Psoas muscle (tissue), 8 donors: Measurements from ENCODE around the gene ZNF70. TPM values are rescaled to one million over a fixed set of nuclear protein-coding genes. Genes with fewer than 3 reads are reported as not detected.

Experiments used
- ATAC-seq, 4 donors: fragments of 200-7000 bp; cut with Tn5 transposase; one replicate each; pipeline ENCODE4 v1.9.1; 2020; ENCODE audit warnings: moderate library complexity in 3 of 4, mild to moderate bottlenecking in 2 of 4
- DNase-seq, 2 donors: peaks; one replicate each; pipeline ENCODE4 v3.0.0-alpha.2; 2020
- H3K27ac ChIP-seq: fragments of 200-600 bp; one replicate; pipeline ENCODE4 v1.8.0; 2022
- H3K27me3 ChIP-seq, 3 donors: fragments of 200-600 bp in 1 of 3; one replicate each; pipeline versions ENCODE4 v1.6.1 to v1.8.0; 2013 to 2022; ENCODE audit warnings: low read length in 2 of 3, mild to moderate bottlenecking in 2 of 3, moderate library complexity in 1 of 3; ENCODE audit not compliant: insufficient read depth in 3 of 3
- H3K36me3 ChIP-seq, 2 donors: fragments of 200-600 bp in 1 of 2; one replicate each; pipeline versions ENCODE4 v1.6.1 to v1.8.0; 2013 to 2022; ENCODE audit warnings: low read depth in 1 of 2, mild to moderate bottlenecking in 1 of 2, moderate library complexity in 1 of 2; ENCODE audit not compliant: insufficient read depth in 1 of 2
- H3K4me1 ChIP-seq: fragments of 200-600 bp; one replicate; pipeline ENCODE4 v1.8.0; 2022
- H3K4me3 ChIP-seq: fragments of 200-600 bp; one replicate; pipeline ENCODE4 v1.8.0; 2022; ENCODE audit warnings: mild to moderate bottlenecking
- H3K9me3 ChIP-seq: fragments of 200-600 bp; one replicate; pipeline ENCODE4 v1.8.0; 2022
- CTCF ChIP-seq: fragments of 200-600 bp; IDR thresholded peaks from one replicate; pipeline ENCODE4 v1.8.0; 2022; ENCODE audit warnings: antibody characterized with exemption
- WGBS, 3 donors: extraction: QIAGEN DNeasy Blood & Tissue Kit; methylation state at CpG; one replicate each; pipeline versions ENCODE4 v1.1.6 to v1.1.7; 2013; 5-methylcytosine and 5-hydroxymethylcytosine counted together
- intact Hi-C, 2 donors: fragments of 100-400 bp; cut with DNase I; formaldehyde crosslinking; loops; one replicate each; pipeline versions ENCODE4 v1.11.0 to v1.14.2; 2022
- polyA plus RNA-seq, 3 donors: library from polyadenylated mRNA; stranded (reverse); fragments of 200-250 nt; gene quantifications; one replicate each; pipeline ENCODE4 v1.2.3, GENCODE V29; 2013
- total RNA-seq, 4 donors: library from RNA; stranded (reverse); fragmentation: NEBNext Ultra II Directional in 2 of 4; extraction: Animal tissue kit (Norgen Biotek cat#: 25700) in 2 of 4; gene quantifications; one replicate each; pipeline versions ENCODE4 v1.2.1 to v1.2.4, GENCODE V29; 2021 to 2023
- donor health status: healthy with polysubstance abuse.
- donor health status: DM: no; HTN: no; CAD: no; lungs with moderate emphysema.
- donor health status: Bipolar disorder and iron deficiency.
- donor health status: healthy.
- donor health status: DM: yes; HTN: yes; CAD: no.
- donor health status: DM: no; HTN: no; CAD: no.
- donor health status: DM: no; HTN: no; CAD: no.
- donor health status: DM: yes; HTN: yes; CAD: no.

Gene ZNF70
- total and polyA plus RNA-seq, 7 donors = 1.2 to 12.9 (median 3.5) TPM

- peaks cover 3% of the 10 kb centered on the region for H3K4me1 ChIP-seq
- H3K27ac ChIP-seq = no peak overlapping the region
- no peak for TF ChIP-seq CTCF
- WGBS, 3 donors = 89 to 96% (median 94%) methylated on average over 28 of the region's 28 CpGs
- DNase-seq (no peak), ATAC-seq (no peak)
- H3K9me3 ChIP-seq = no peaks in the 10 kb centered on the region
- no peaks in the 10 kb centered on the region for H3K27me3 ChIP-seq
- H3K4me3 ChIP-seq = no peak overlapping the region
- peaks cover 3 to 58% of the 10 kb centered on the region in 2 donors for H3K36me3 ChIP-seq
- intact Hi-C loops = no loop called here
Measured at GRCh38 chr22:23713696-23714595, 37.0 kb downstream of the ZNF70 start.

GRCh38 chr22:23712256-23712655 lies 38.7 kb downstream of the ZNF70 start:
- DNase-seq (no peak), ATAC-seq (no peak)
- WGBS, 3 donors = 88 to 92% (median 92%) methylated on average over 12 of the region's 12 CpGs
- Histone ChIP-seq H3K27ac (no peak overlapping the region), H3K9me3 (no peaks in the 10 kb centered on the region), H3K4me3 (no peak overlapping the region), H3K4me1 (peaks cover 3% of the 10 kb centered on the region), H3K27me3 (no peaks in the 10 kb centered on the region), H3K36me3 (peaks cover 7 to 75% of the 10 kb centered on the region in 2 donors)
- intact Hi-C loops = no loop called here
- TF ChIP-seq CTCF = no peak

GRCh38 chr22:23709107-23709506 lies 41.8 kb downstream of the ZNF70 start:
- no peaks in the 10 kb centered on the region for H3K27me3 ChIP-seq
- WGBS, 3 donors = 76 to 77% (median 77%) methylated on average over 2 of the region's 2 CpGs
- intact Hi-C loops = no loop called here

DNA sequence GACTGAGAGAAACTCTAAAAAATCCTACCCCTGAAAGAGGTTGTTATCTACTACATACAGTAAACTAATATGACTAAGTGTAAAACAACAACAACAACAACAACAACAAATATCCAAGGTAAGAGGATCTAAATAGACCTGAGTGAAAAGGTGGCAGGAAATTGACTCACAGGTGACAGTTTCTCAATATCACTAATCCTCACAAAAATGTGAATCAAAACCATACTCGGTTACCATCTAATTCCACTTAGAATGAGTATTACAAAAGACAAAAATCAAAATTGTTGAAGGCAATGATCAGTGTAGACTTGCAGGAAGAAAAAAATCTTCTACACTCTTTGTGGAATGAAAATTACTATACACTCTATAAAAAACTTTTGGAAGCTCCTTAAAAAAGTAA lies 42.6 kb downstream of the ZNF70 start:
- H3K9me3 ChIP-seq = no peaks in the 10 kb centered on the region
- no peak for TF ChIP-seq CTCF
- no peak for ATAC-seq
- intact Hi-C loops = no loop called here
- H3K36me3 ChIP-seq = peaks cover 17 to 94% of the 10 kb centered on the region in 2 donors
- H3K4me3 ChIP-seq = no peak overlapping the region
- H3K27ac ChIP-seq = no peak overlapping the region
- no peaks in the 10 kb centered on the region for H3K4me1 ChIP-seq
- 73 to 91% (median 74%) methylated on average over 1 of the region's 1 CpG for WGBS, 3 donors
- no peak for DNase-seq
- no peaks in the 10 kb centered on the region for H3K27me3 ChIP-seq

More at GRCh38 chr22:23709107-23709506, 41.8 kb downstream of the ZNF70 start:
- Histone ChIP-seq H3K27ac (no peak overlapping the region), H3K4me1 (no peaks in the 10 kb centered on the region), H3K9me3 (no peaks in the 10 kb centered on the region), H3K4me3 (no peak overlapping the region), H3K36me3 (peaks cover 14 to 100% of the 10 kb centered on the region in 2 donors)
- no peak for ATAC-seq
- no peak for TF ChIP-seq CTCF
- no peak for DNase-seq
